ENCODE measurements around the gene PDZK1.
"Not testable (repeated sequence)": the region's sequence is repeated elsewhere in the genome, so short reads cannot be mapped to it uniquely, and the experiment has no call there.

The PDZK1 gene

GRCh38 chr1:145711213-145711651 is 4.1 kb upstream of the PDZK1 start:
- in situ Hi-C loops (cut with HindIII; ENCODE audit: low sequenced_read_pairs): no loop called here

- in situ Hi-C loops (cut with HindIII; ENCODE audit: low sequenced_read_pairs): no loop called here
Measured at GRCh38 chr1:145710291-145711027, 3.3 kb upstream of the PDZK1 start.

GRCh38 chr1:145708063-145708462 is 895 bp upstream of the PDZK1 start:
- in situ Hi-C loops (cut with HindIII; ENCODE audit: low sequenced_read_pairs): no loop called here

GRCh38 chr1:145706086-145706664 is 993 bp downstream of the PDZK1 start:
- in situ Hi-C loops (cut with HindIII; ENCODE audit: low sequenced_read_pairs): no loop called here

- in situ Hi-C loops (cut with HindIII; ENCODE audit: low sequenced_read_pairs): no loop called here
Measured at GRCh38 chr1:145705622-145706021, 1.5 kb downstream of the PDZK1 start.

GRCh38 chr1:145702826-145703225 is 4.3 kb downstream of the PDZK1 start:
- in situ Hi-C loops (cut with HindIII; ENCODE audit: low sequenced_read_pairs): loop anchor here (5.0 kb wide), 1 partner anchor 79 kb away; no protein-coding TSS in a partner anchor

GRCh38 chr1:145702052-145702451 is 5.1 kb downstream of the PDZK1 start:
- in situ Hi-C loops (cut with HindIII; ENCODE audit: low sequenced_read_pairs): loop anchor here (5.0 kb wide), 1 partner anchor 80 kb away; no protein-coding TSS in a partner anchor

- in situ Hi-C loops (cut with HindIII; ENCODE audit: low sequenced_read_pairs): loop anchor here (5.0 kb wide), 1 partner anchor 81 kb away; no protein-coding TSS in a partner anchor
Measured at GRCh38 chr1:145701306-145701862, 5.8 kb downstream of the PDZK1 start.

- in situ Hi-C loops (cut with HindIII; ENCODE audit: low sequenced_read_pairs): no loop called here
Measured at GRCh38 chr1:145696630-145696960, 10.6 kb downstream of the PDZK1 start.

GRCh38 chr1:145695821-145696629 is 11.1 kb downstream of the PDZK1 start:
- in situ Hi-C loops (cut with HindIII; ENCODE audit: low sequenced_read_pairs): no loop called here

GRCh38 chr1:145692785-145693443 is 14.3 kb downstream of the PDZK1 start:
- in situ Hi-C loops (cut with HindIII; ENCODE audit: low sequenced_read_pairs): no loop called here

- in situ Hi-C loops (cut with HindIII; ENCODE audit: low sequenced_read_pairs): no loop called here
Measured at GRCh38 chr1:145690587-145691558, 16.3 kb downstream of the PDZK1 start.

GRCh38 chr1:145689922-145690321 is 17.2 kb downstream of the PDZK1 start:
- in situ Hi-C loops (cut with HindIII; ENCODE audit: low sequenced_read_pairs): no loop called here

GRCh38 chr1:145688924-145689323 is 18.2 kb downstream of the PDZK1 start:
- in situ Hi-C loops (cut with HindIII; ENCODE audit: low sequenced_read_pairs): no loop called here

- in situ Hi-C loops (cut with HindIII; ENCODE audit: low sequenced_read_pairs): no loop called here
Measured at GRCh38 chr1:145688328-145688727, 18.8 kb downstream of the PDZK1 start.

GRCh38 chr1:145686078-145686477 is 21.1 kb downstream of the PDZK1 start:
- in situ Hi-C loops (cut with HindIII; ENCODE audit: low sequenced_read_pairs): not testable (repeated sequence)

GRCh38 chr1:145684858-145685257 is 22.3 kb downstream of the PDZK1 start:
- in situ Hi-C loops (cut with HindIII; ENCODE audit: low sequenced_read_pairs): not testable (repeated sequence)

GRCh38 chr1:145673217-145673616 is 34.0 kb downstream of the PDZK1 start:
- in situ Hi-C loops (cut with HindIII; ENCODE audit: low sequenced_read_pairs): not testable (repeated sequence)

GRCh38 chr1:145670995-145671745 is 36.0 kb downstream of the PDZK1 start:
- in situ Hi-C loops (cut with HindIII; ENCODE audit: low sequenced_read_pairs): not testable (repeated sequence)

All from endothelial cell of hepatic sinusoid (primary cell).